ENCODE data around the gene ANTXR2. TPM values are rescaled to one million over a fixed set of nuclear protein-coding genes. Genes with fewer than 3 reads are reported as not detected.
"Not testable (repeated sequence)": the region's sequence is repeated elsewhere in the genome, so short reads cannot be mapped to it uniquely, and the experiment has no call there.

Gene ANTXR2
- total RNA-seq, 1 experiment from 2014 or later: 31.0 TPM

DNA sequence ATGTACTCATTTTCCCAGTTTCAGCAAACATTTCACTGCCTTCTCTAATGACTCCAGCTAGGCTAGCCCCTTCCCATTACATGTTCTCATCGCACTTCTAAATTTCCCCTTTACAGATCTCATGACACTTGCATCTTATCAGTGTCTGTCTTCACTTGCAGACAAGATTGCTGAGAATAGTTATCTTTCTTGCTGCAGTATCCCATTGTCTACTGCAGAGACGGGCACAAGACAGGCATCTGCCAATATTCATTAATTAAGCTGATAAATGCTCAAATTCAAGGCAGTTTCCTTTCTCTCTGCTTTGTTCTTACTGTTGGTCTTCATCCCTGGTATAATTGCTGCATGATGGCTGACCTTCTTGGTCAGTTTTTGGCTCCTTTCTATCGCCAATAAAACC is 175.9 kb downstream of the ANTXR2 start:
- DNase-seq (ENCODE audit: unreplicated experiment): no peak
- POLR2A ChIA-PET: no interaction called here
- H3K4me3 Mint-ChIP-seq (ENCODE audit: unreplicated experiment): no peak overlapping the region
- TF ChIP-seq CTCF (IDR thresholded peaks at IDR 0.05; ENCODE audit: unreplicated experiment): no peak
- no peaks in the 10 kb centered on the region for H3K27me3 Mint-ChIP-seq (ENCODE audit: insufficient read depth, unreplicated experiment)
- no TSS peak for BruUV-seq (replicated peaks)
- H3K36me3 Mint-ChIP-seq (ENCODE audit: insufficient read depth, unreplicated experiment): no peaks in the 10 kb centered on the region
- CTCF ChIA-PET: interaction anchor here (1.1 kb wide), 1 partner anchor 83 kb away, joined by 3 read pairs; no protein-coding TSS in a partner anchor
- H3K9me3 Mint-ChIP-seq (ENCODE audit: unreplicated experiment): no peaks in the 10 kb centered on the region
- intact Hi-C loops (cut with micrococcal nuclease): no loop called here
- H3K27ac Mint-ChIP-seq (ENCODE audit: low read depth, unreplicated experiment): no peak overlapping the region
- no peaks in the 10 kb centered on the region for H3K4me1 Mint-ChIP-seq (ENCODE audit: insufficient read depth, unreplicated experiment)

GRCh38 chr4:79893456-79893855 is 179.6 kb downstream of the ANTXR2 start:
- H3K4me3 Mint-ChIP-seq (ENCODE audit: unreplicated experiment): no peak overlapping the region
- POLR2A ChIA-PET: no interaction called here
- BruUV-seq (replicated peaks): no TSS peak
- no peak for DNase-seq (ENCODE audit: unreplicated experiment)
- no peaks in the 10 kb centered on the region for H3K27me3 Mint-ChIP-seq (ENCODE audit: insufficient read depth, unreplicated experiment)
- intact Hi-C loops (cut with micrococcal nuclease): no loop called here
- no peaks in the 10 kb centered on the region for H3K9me3 Mint-ChIP-seq (ENCODE audit: unreplicated experiment)
- H3K36me3 Mint-ChIP-seq (ENCODE audit: insufficient read depth, unreplicated experiment): no peaks in the 10 kb centered on the region
- CTCF ChIA-PET: no interaction called here
- no peaks in the 10 kb centered on the region for H3K4me1 Mint-ChIP-seq (ENCODE audit: insufficient read depth, unreplicated experiment)
- no peak for TF ChIP-seq CTCF (IDR thresholded peaks at IDR 0.05; ENCODE audit: unreplicated experiment)
- H3K27ac Mint-ChIP-seq (ENCODE audit: low read depth, unreplicated experiment): no peak overlapping the region

GRCh38 chr4:79889026-79889425 is 184.0 kb downstream of the ANTXR2 start:
- H3K9me3 Mint-ChIP-seq (ENCODE audit: unreplicated experiment); H3K27me3 Mint-ChIP-seq (ENCODE audit: insufficient read depth, unreplicated experiment); BruUV-seq (replicated peaks); DNase-seq (ENCODE audit: unreplicated experiment); H3K36me3 Mint-ChIP-seq (ENCODE audit: insufficient read depth, unreplicated experiment); intact Hi-C loops (cut with micrococcal nuclease); POLR2A ChIA-PET; H3K4me1 Mint-ChIP-seq (ENCODE audit: insufficient read depth, unreplicated experiment); CTCF ChIA-PET; H3K4me3 Mint-ChIP-seq (ENCODE audit: unreplicated experiment); H3K27ac Mint-ChIP-seq (ENCODE audit: low read depth, unreplicated experiment): not testable (repeated sequence)

- Mint-ChIP-seq H3K36me3 (ENCODE audit: insufficient read depth, unreplicated experiment) (no peaks in the 10 kb centered on the region), H3K27me3 (ENCODE audit: insufficient read depth, unreplicated experiment) (no peaks in the 10 kb centered on the region), H3K4me1 (ENCODE audit: insufficient read depth, unreplicated experiment) (no peaks in the 10 kb centered on the region), H3K4me3 (ENCODE audit: unreplicated experiment) (no peak overlapping the region), H3K9me3 (ENCODE audit: unreplicated experiment) (no peaks in the 10 kb centered on the region), H3K27ac (ENCODE audit: low read depth, unreplicated experiment) (no peak overlapping the region)
- ChIA-PET CTCF (no interaction called here), POLR2A (no interaction called here)
- intact Hi-C loops (cut with micrococcal nuclease): no loop called here
- no peak for DNase-seq (ENCODE audit: unreplicated experiment)
- no TSS peak for BruUV-seq (replicated peaks)
- no peak for TF ChIP-seq CTCF (IDR thresholded peaks at IDR 0.05; ENCODE audit: unreplicated experiment)
These were observed 186.5 kb downstream of the ANTXR2 start for GRCh38 chr4:79886557-79886956.

GRCh38 chr4:79886021-79886420 is 187.0 kb downstream of the ANTXR2 start:
- Mint-ChIP-seq H3K4me1 (ENCODE audit: insufficient read depth, unreplicated experiment) (no peaks in the 10 kb centered on the region), H3K4me3 (ENCODE audit: unreplicated experiment) (no peak overlapping the region), H3K36me3 (ENCODE audit: insufficient read depth, unreplicated experiment) (no peaks in the 10 kb centered on the region), H3K27ac (ENCODE audit: low read depth, unreplicated experiment) (no peak overlapping the region), H3K9me3 (ENCODE audit: unreplicated experiment) (no peaks in the 10 kb centered on the region), H3K27me3 (ENCODE audit: insufficient read depth, unreplicated experiment) (no peaks in the 10 kb centered on the region)
- intact Hi-C loops (cut with micrococcal nuclease): no loop called here
- POLR2A ChIA-PET: no interaction called here
- no peak for DNase-seq (ENCODE audit: unreplicated experiment)
- CTCF ChIA-PET: no interaction called here
- TF ChIP-seq CTCF (IDR thresholded peaks at IDR 0.05; ENCODE audit: unreplicated experiment): no peak
- no TSS peak for BruUV-seq (replicated peaks)
